Astrocyte (in vitro differentiated cells and primary cell): ENCODE measurements around the gene PTPA.

Source experiments
- CTCF ChIP-seq: IDR thresholded peaks from 2 replicates; pipeline ENCODE4 v1.5.1; 2011; ENCODE audit warnings: low read depth, mild to moderate bottlenecking, inconsistent platforms, low read length, moderate library complexity; ENCODE audit not compliant: insufficient read depth
- EZH2 ChIP-seq: IDR thresholded peaks from 2 replicates; pipeline ENCODE4 v1.6.1; 2012; ENCODE audit warnings: mild to moderate bottlenecking, low read length, inconsistent platforms; ENCODE audit not compliant: insufficient read depth

GRCh38 chr9:129102095-129102525, 9.1 kb upstream of the PTPA start:
- TF ChIP-seq CTCF (no peak), EZH2 (no peak)
